Endothelial cell (in vitro differentiated cells): Measurements from ENCODE around the gene NIT1. TPM values are rescaled to one million over a fixed set of nuclear protein-coding genes. Genes with fewer than 3 reads are reported as not detected.

Experiments
- DNase-seq: peaks from one replicate; pipeline ENCODE4 v3.0.0; 2021; ENCODE audit warnings: low spot score
- H3K27ac Mint-ChIP-seq: one replicate; pipeline ENCODE4 v1.8.0; 2021; ENCODE audit warnings: mixed read lengths, inconsistent platforms; ENCODE audit not compliant: unreplicated experiment
- H3K27me3 Mint-ChIP-seq: one replicate; pipeline ENCODE4 v1.8.0; 2021; ENCODE audit warnings: mild to moderate bottlenecking, moderate library complexity, mixed read lengths, inconsistent platforms; ENCODE audit not compliant: unreplicated experiment
- H3K36me3 Mint-ChIP-seq: one replicate; pipeline ENCODE4 v1.8.0; 2021; ENCODE audit warnings: mild to moderate bottlenecking, low read depth, mixed read lengths, inconsistent platforms; ENCODE audit not compliant: unreplicated experiment
- H3K4me1 Mint-ChIP-seq: one replicate; pipeline ENCODE4 v1.8.0; 2021; ENCODE audit warnings: mild to moderate bottlenecking, mixed read lengths, inconsistent platforms; ENCODE audit not compliant: unreplicated experiment
- H3K4me3 Mint-ChIP-seq: one replicate; pipeline ENCODE4 v1.8.0; 2021; ENCODE audit warnings: mild to moderate bottlenecking, mixed read lengths, inconsistent platforms; ENCODE audit not compliant: unreplicated experiment
- H3K9me3 Mint-ChIP-seq: one replicate; pipeline ENCODE4 v1.8.0; 2021; ENCODE audit warnings: mixed read lengths, inconsistent platforms; ENCODE audit not compliant: unreplicated experiment
- total RNA-seq: library from RNA; stranded (reverse); fragmentation: NEBNext Ultra II Directional; extraction: Animal tissue kit (Norgen Biotek cat#: 25700); gene quantifications from one replicate; pipeline ENCODE4 v1.2.1, GENCODE V29; 2021; ENCODE audit not compliant: unreplicated experiment
- TF ChIP-seq, protein P1 (sequence below): fragments of 200-600 bp; sonication (generic); IDR thresholded peaks from one replicate; pipeline ENCODE4 v1.5.0; 2021; ENCODE audit warnings: antibody characterized with exemption; ENCODE audit not compliant: unreplicated experiment

NIT1 gene
- total RNA-seq, 1 donor from 2014 or later: 20.5 TPM

- no peaks in the 10 kb centered on the region for H3K9me3 Mint-ChIP-seq
Measured at GRCh38 chr1:161159913-161160243, 42.0 kb downstream of the NIT1 start.

GRCh38 chr1:161160671-161161145 is 42.8 kb downstream of the NIT1 start:
- Mint-ChIP-seq H3K9me3 (no peaks in the 10 kb centered on the region), H3K27ac (no peak overlapping the region), H3K4me1 (peaks cover 45% of the 10 kb centered on the region), H3K36me3 (peaks cover 43% of the 10 kb centered on the region), H3K27me3 (peaks cover 20% of the 10 kb centered on the region), H3K4me3 (peak overlapping the region; percentile 92)
- no peak for DNase-seq
- TF ChIP-seq, protein P1, sequence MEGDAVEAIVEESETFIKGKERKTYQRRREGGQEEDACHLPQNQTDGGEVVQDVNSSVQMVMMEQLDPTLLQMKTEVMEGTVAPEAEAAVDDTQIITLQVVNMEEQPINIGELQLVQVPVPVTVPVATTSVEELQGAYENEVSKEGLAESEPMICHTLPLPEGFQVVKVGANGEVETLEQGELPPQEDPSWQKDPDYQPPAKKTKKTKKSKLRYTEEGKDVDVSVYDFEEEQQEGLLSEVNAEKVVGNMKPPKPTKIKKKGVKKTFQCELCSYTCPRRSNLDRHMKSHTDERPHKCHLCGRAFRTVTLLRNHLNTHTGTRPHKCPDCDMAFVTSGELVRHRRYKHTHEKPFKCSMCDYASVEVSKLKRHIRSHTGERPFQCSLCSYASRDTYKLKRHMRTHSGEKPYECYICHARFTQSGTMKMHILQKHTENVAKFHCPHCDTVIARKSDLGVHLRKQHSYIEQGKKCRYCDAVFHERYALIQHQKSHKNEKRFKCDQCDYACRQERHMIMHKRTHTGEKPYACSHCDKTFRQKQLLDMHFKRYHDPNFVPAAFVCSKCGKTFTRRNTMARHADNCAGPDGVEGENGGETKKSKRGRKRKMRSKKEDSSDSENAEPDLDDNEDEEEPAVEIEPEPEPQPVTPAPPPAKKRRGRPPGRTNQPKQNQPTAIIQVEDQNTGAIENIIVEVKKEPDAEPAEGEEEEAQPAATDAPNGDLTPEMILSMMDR: no peak

More at GRCh38 chr1:161159913-161160243, 42.0 kb downstream of the NIT1 start:
- peak overlapping the region; percentile 92 for H3K4me3 Mint-ChIP-seq
- peaks cover 48% of the 10 kb centered on the region for H3K4me1 Mint-ChIP-seq
- TF ChIP-seq, protein P1: no peak
- peaks cover 47% of the 10 kb centered on the region for H3K36me3 Mint-ChIP-seq
- peak overlapping the region; percentile 14 for H3K27ac Mint-ChIP-seq
- H3K27me3 Mint-ChIP-seq: peaks cover 18% of the 10 kb centered on the region
- no peak for DNase-seq

GRCh38 chr1:161161652-161162051 is 43.7 kb downstream of the NIT1 start:
- H3K4me3 Mint-ChIP-seq: peak overlapping the region; percentile 67
- H3K9me3 Mint-ChIP-seq: no peaks in the 10 kb centered on the region
- H3K36me3 Mint-ChIP-seq: peaks cover 41% of the 10 kb centered on the region
- TF ChIP-seq, protein P1: no peak
- DNase-seq: no peak
- peaks cover 19% of the 10 kb centered on the region for H3K27me3 Mint-ChIP-seq
- peaks cover 43% of the 10 kb centered on the region for H3K4me1 Mint-ChIP-seq
- peak overlapping the region; percentile 75 for H3K27ac Mint-ChIP-seq

- no peaks in the 10 kb centered on the region for H3K9me3 Mint-ChIP-seq
- H3K27me3 Mint-ChIP-seq: peaks cover 21% of the 10 kb centered on the region
- DNase-seq: no peak
- peak overlapping the region; percentile 75 for H3K27ac Mint-ChIP-seq
- TF ChIP-seq, protein P1: no peak
- peaks cover 46% of the 10 kb centered on the region for H3K4me1 Mint-ChIP-seq
- H3K36me3 Mint-ChIP-seq: peaks cover 38% of the 10 kb centered on the region
- H3K4me3 Mint-ChIP-seq: peak overlapping the region; percentile 67
Measured at GRCh38 chr1:161162052-161162451, 44.1 kb downstream of the NIT1 start.

DNA sequence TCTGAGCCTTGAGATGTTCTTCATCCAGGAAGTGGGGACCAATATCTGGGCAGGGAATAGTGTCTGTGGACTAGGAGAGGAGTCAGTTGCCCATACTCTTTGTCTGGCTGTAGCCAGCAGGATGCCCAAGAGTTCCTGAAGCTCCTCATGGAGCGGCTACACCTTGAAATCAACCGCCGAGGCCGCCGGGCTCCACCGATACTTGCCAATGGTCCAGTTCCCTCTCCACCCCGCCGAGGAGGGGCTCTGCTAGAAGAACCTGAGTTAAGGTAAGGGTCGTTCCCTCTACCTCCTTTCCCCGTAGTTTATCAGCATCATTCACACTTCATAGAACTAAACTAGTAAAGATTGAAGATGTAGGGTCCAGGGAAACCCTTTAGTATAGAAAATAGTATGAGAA is 44.9 kb downstream of the NIT1 start:
- peak overlapping the region; percentile 66 for H3K4me3 Mint-ChIP-seq
- H3K9me3 Mint-ChIP-seq: no peaks in the 10 kb centered on the region
- peaks cover 21% of the 10 kb centered on the region for H3K27me3 Mint-ChIP-seq
- peaks cover 30% of the 10 kb centered on the region for H3K36me3 Mint-ChIP-seq
- TF ChIP-seq, protein P1: no peak
- peak overlapping the region; percentile 75 for H3K27ac Mint-ChIP-seq
- H3K4me1 Mint-ChIP-seq: peaks cover 49% of the 10 kb centered on the region
- DNase-seq: no peak
